GM10266 (cell line): ENCODE data around the gene CIB1.

Experiments
- DNase-seq: peaks from one replicate; pipeline ENCODE4 v3.0.0; 2012; ENCODE audit errors: extremely low spot score
- CTCF ChIP-seq: IDR thresholded peaks from 2 replicates; pipeline ENCODE4 v1.5.1; 2012; ENCODE audit warnings: mild to moderate bottlenecking, low read depth; ENCODE audit not compliant: control insufficient read depth, insufficient read depth; ENCODE audit errors: missing control alignments

CIB1 gene

GRCh38 chr15:90200534-90201129 lies 33.1 kb downstream of the CIB1 start:
- DNase-seq: no peak

GRCh38 chr15:90194655-90195054 lies 39.1 kb downstream of the CIB1 start:
- DNase-seq: no peak
- no peak for TF ChIP-seq CTCF

More at GRCh38 chr15:90200534-90201129, 33.1 kb downstream of the CIB1 start:
- TF ChIP-seq CTCF: no peak

- no peak for TF ChIP-seq CTCF
These were observed 40.6 kb downstream of the CIB1 start for GRCh38 chr15:90192961-90193786.

GRCh38 chr15:90191794-90192509 lies 41.8 kb downstream of the CIB1 start:
- no peak for DNase-seq

More at GRCh38 chr15:90192961-90193786, 40.6 kb downstream of the CIB1 start:
- DNase-seq: no peak

GRCh38 chr15:90191344-90191687 lies 42.4 kb downstream of the CIB1 start:
- TF ChIP-seq CTCF: no peak
- DNase-seq: no peak

More at GRCh38 chr15:90191794-90192509, 41.8 kb downstream of the CIB1 start:
- no peak for TF ChIP-seq CTCF

- no peak for TF ChIP-seq CTCF
- DNase-seq: no peak
These were observed 43.0 kb downstream of the CIB1 start for GRCh38 chr15:90190606-90191343.
